SU-DHL-6 (cell line): ENCODE results near the gene EPHB1.

Source experiments
- H2AFZ ChIP-seq: fragments of 200-600 bp; sonication (generic); 2 replicates; pipeline ENCODE4 v1.6.1; 2014; ENCODE audit warnings: low read depth, mild to moderate bottlenecking, moderate library complexity, mixed read lengths, antibody characterized with exemption, low read length; ENCODE audit not compliant: severe bottlenecking
- H3F3A ChIP-seq: fragments of 200-600 bp; shearing (Covaris generic); 2 replicates; pipeline ENCODE4 v1.6.0; 2016; ENCODE audit warnings: antibody characterized with exemption, mild to moderate bottlenecking; ENCODE audit not compliant: insufficient read depth
- H3K27ac ChIP-seq: fragments of 200-600 bp; sonication (generic); 2 replicates; pipeline ENCODE4 v1.5.1; 2016; ENCODE audit warnings: low read depth, mild to moderate bottlenecking, low read length, moderate library complexity, mixed read lengths
- H3K27me3 ChIP-seq: fragments of 200-600 bp; sonication (generic), shearing (Covaris generic); 2 replicates; pipeline ENCODE4 v1.6.0; 2014; ENCODE audit warnings: mild to moderate bottlenecking, low read length
- H3K36me3 ChIP-seq: fragments of 200-600 bp; sonication (generic); 2 replicates; pipeline ENCODE4 v1.6.1; 2014; ENCODE audit warnings: mild to moderate bottlenecking, low read length, mixed read lengths
- H3K4me2 ChIP-seq: fragments of 300-600, 200-600 bp; shearing (Covaris generic), sonication (generic); 2 replicates; pipeline ENCODE4 v1.6.0; 2014; ENCODE audit warnings: low read length, low read depth, mild to moderate bottlenecking; ENCODE audit not compliant: poor library complexity, severe bottlenecking
- H3K4me3 ChIP-seq: fragments of 200-600 bp; sonication (generic); 2 replicates; pipeline ENCODE4 v1.5.1; 2014; ENCODE audit warnings: antibody characterized with exemption, low read length, mild to moderate bottlenecking, mixed read lengths; ENCODE audit not compliant: insufficient read depth, poor library complexity, severe bottlenecking
- H3K79me2 ChIP-seq: fragments of 200-600 bp; sonication (generic); 2 replicates; pipeline ENCODE4 v1.6.1; 2014; ENCODE audit warnings: mild to moderate bottlenecking, low read length, moderate library complexity; ENCODE audit not compliant: insufficient read depth
- H3K9ac ChIP-seq: fragments of 200-600 bp; sonication (generic); 2 replicates; pipeline ENCODE4 v1.7.0; 2014; ENCODE audit warnings: mild to moderate bottlenecking, low read length
- H3K9me2 ChIP-seq: fragments of 200-600 bp; sonication (generic); replicated peaks from 2 replicates; pipeline ENCODE4 v1.6.1; 2014; ENCODE audit warnings: low read length; ENCODE audit not compliant: insufficient read depth
- H3K9me3 ChIP-seq: fragments of 200-600 bp; sonication (generic); 2 replicates; pipeline ENCODE4 v1.6.1; 2014; ENCODE audit warnings: low read length, mixed read lengths; ENCODE audit not compliant: insufficient read depth
- H4K20me1 ChIP-seq: fragments of 200-600 bp; sonication (generic); 2 replicates; pipeline ENCODE4 v1.6.1; 2014; ENCODE audit warnings: low read depth, mild to moderate bottlenecking, antibody characterized with exemption, low read length, moderate library complexity, mixed read lengths
- CTCF ChIP-seq: fragments of 200-600 bp; sonication (generic); IDR thresholded peaks from one replicate; pipeline ENCODE4 v1.5.1; 2017; ENCODE audit warnings: antibody characterized with exemption, mild to moderate bottlenecking, low read length, moderate library complexity; ENCODE audit not compliant: insufficient read depth, poor library complexity, severe bottlenecking
- EZH2phosphoT487 ChIP-seq: fragments of 200-600 bp; sonication (generic), shearing (Covaris generic); conservative IDR thresholded peaks from 2 replicates; pipeline ENCODE4 v1.6.1; 2018; ENCODE audit warnings: mild to moderate bottlenecking, antibody characterized with exemption, low read length, moderate library complexity, mixed read lengths

Gene EPHB1

GRCh38 chr3:134869153-134869726 is 74.2 kb downstream of the EPHB1 start:
- no peak overlapping the region for H3K4me3 ChIP-seq
- no peak overlapping the region for H3K9ac ChIP-seq
- no peak overlapping the region for H2AFZ ChIP-seq
- no peaks in the 10 kb centered on the region for H3F3A ChIP-seq
- H3K36me3 ChIP-seq = no peaks in the 10 kb centered on the region
- no peaks in the 10 kb centered on the region for H3K9me2 ChIP-seq
- H3K4me2 ChIP-seq = no peak overlapping the region
- H3K27me3 ChIP-seq = no peaks in the 10 kb centered on the region
- H3K79me2 ChIP-seq = no peaks in the 10 kb centered on the region
- no peak overlapping the region for H3K27ac ChIP-seq
- TF ChIP-seq EZH2phosphoT487 = no peak
- TF ChIP-seq CTCF = no peak
- H3K9me3 ChIP-seq = no peaks in the 10 kb centered on the region
- no peaks in the 10 kb centered on the region for H4K20me1 ChIP-seq

GRCh38 chr3:134871818-134872217 is 76.8 kb downstream of the EPHB1 start:
- Histone ChIP-seq H3K9me3 (no peaks in the 10 kb centered on the region), H3K27me3 (no peaks in the 10 kb centered on the region), H4K20me1 (no peaks in the 10 kb centered on the region), H2AFZ (no peak overlapping the region), H3K4me3 (no peak overlapping the region), H3F3A (no peaks in the 10 kb centered on the region), H3K79me2 (no peaks in the 10 kb centered on the region), H3K9me2 (no peaks in the 10 kb centered on the region), H3K4me2 (no peak overlapping the region), H3K36me3 (no peaks in the 10 kb centered on the region), H3K27ac (no peak overlapping the region), H3K9ac (no peak overlapping the region)
- TF ChIP-seq EZH2phosphoT487 (no peak), CTCF (no peak)

GRCh38 chr3:134872440-134873388 is 77.7 kb downstream of the EPHB1 start:
- Histone ChIP-seq H3K4me3 (no peak overlapping the region), H3K27ac (no peak overlapping the region), H2AFZ (no peak overlapping the region), H3K9me3 (no peaks in the 10 kb centered on the region), H3K27me3 (no peaks in the 10 kb centered on the region), H3F3A (no peaks in the 10 kb centered on the region), H3K9me2 (no peaks in the 10 kb centered on the region), H3K79me2 (no peaks in the 10 kb centered on the region), H4K20me1 (no peaks in the 10 kb centered on the region), H3K9ac (no peak overlapping the region), H3K36me3 (no peaks in the 10 kb centered on the region), H3K4me2 (no peak overlapping the region)
- TF ChIP-seq CTCF = no peak
